Measurements from ENCODE around the gene SIX2. TPM values are rescaled to one million over a fixed set of nuclear protein-coding genes. Genes with fewer than 3 reads are reported as not detected.

SIX2 gene
- total and polyA plus RNA-seq, 9 of the 15 experiments (the other 6 are each of a cell fraction or from before 2014, with no cell fraction given) = not detected

DNA sequence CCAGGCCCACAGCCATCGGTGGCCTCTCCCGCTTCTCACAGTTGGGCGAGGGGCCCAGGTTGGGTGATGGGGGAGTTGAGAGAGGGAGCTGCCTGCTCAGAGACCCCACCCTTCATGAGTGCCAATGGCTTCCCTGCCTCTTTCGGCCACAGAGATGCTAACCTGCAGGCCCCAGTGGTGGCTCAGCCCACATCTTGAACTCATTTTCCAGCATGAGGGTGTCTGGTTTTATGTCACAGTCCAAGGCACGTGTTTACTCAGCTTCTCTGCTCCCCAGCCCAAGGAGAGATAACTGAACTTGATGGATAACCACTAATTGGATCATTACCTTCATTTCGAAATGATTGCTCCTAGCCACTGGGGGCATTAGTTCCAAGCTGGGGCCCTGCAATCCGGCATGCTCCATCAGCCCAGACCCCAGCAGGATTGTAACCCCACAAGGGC is 45.9 kb upstream of the SIX2 start:
- FAIRE-seq (no peak), ATAC-seq (no peak), DNase-seq (ENCODE audit: extremely low read depth in 1 of 4, low spot score in 3 of 4) (no peak)
- Histone ChIP-seq H3K36me3 (ENCODE audit: control insufficient read depth, insufficient read depth, low read length) (no peaks in the 10 kb centered on the region), H2AFZ (ENCODE audit: low read depth, low read length) (no peak overlapping the region), H3K79me2 (ENCODE audit: control insufficient read depth, insufficient read depth, low read length) (no peaks in the 10 kb centered on the region), H3K9ac (ENCODE audit: insufficient read depth in 1 of 2, low read depth in 2 of 2, low read length in 2 of 2) (no peak overlapping the region), H3K27me3 (ENCODE audit: control insufficient read depth in 2 of 2, insufficient read depth in 2 of 2, low read length in 2 of 2) (peaks cover 0 to 21% of the 10 kb centered on the region in 2 experiments; a peak in 4 of 5 replicates), H3K9me3 (replicated peaks; ENCODE audit: control insufficient read depth, insufficient read depth, low read depth, low read length) (no peaks in the 10 kb centered on the region), H4K20me1 (replicated peaks; ENCODE audit: control insufficient read depth, insufficient read depth, low read length) (no peaks in the 10 kb centered on the region), H3K4me3 (no peak overlapping the region), H3K4me1 (replicated peaks in 1 of 2; ENCODE audit: control insufficient read depth in 2 of 2, insufficient read depth in 2 of 2, low read length in 2 of 2) (no peaks in the 10 kb centered on the region), H3K4me2 (ENCODE audit: insufficient read depth, low read length) (no peak overlapping the region), H3K9me1 (ENCODE audit: control insufficient read depth, insufficient read depth, low read length) (no peaks in the 10 kb centered on the region), H3K27ac (ENCODE audit: extremely low read depth, low read depth, low read length) (no peak overlapping the region)
- BruUV-seq (replicated peaks) = no TSS peak
- TF ChIP-seq, protein P1, sequence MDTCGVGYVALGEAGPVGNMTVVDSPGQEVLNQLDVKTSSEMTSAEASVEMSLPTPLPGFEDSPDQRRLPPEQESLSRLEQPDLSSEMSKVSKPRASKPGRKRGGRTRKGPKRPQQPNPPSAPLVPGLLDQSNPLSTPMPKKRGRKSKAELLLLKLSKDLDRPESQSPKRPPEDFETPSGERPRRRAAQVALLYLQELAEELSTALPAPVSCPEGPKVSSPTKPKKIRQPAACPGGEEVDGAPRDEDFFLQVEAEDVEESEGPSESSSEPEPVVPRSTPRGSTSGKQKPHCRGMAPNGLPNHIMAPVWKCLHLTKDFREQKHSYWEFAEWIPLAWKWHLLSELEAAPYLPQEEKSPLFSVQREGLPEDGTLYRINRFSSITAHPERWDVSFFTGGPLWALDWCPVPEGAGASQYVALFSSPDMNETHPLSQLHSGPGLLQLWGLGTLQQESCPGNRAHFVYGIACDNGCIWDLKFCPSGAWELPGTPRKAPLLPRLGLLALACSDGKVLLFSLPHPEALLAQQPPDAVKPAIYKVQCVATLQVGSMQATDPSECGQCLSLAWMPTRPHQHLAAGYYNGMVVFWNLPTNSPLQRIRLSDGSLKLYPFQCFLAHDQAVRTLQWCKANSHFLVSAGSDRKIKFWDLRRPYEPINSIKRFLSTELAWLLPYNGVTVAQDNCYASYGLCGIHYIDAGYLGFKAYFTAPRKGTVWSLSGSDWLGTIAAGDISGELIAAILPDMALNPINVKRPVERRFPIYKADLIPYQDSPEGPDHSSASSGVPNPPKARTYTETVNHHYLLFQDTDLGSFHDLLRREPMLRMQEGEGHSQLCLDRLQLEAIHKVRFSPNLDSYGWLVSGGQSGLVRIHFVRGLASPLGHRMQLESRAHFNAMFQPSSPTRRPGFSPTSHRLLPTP (IDR thresholded peaks at IDR 0.05; ENCODE audit: borderline replicate concordance, extremely low read depth, insufficient read length) = no peak
- TF ChIP-seq JUNB (CRISPR knock-in tag; conservative IDR thresholded peaks at IDR 0.05) = no peak
- ChIA-PET CTCF (ENCODE audit: low intra/inter-chr PET ratio) (no interaction called here), POLR2A (no interaction called here)
- 0% methylated on average over 7 of the region's 7 CpGs for WGBS (ENCODE audit: insufficient coverage, low coverage, missing lambda C conversion rate)
- in situ Hi-C loops (cut with MboI) (no loop called here), intact Hi-C loops (cut with micrococcal nuclease) (no loop called here)

DNA sequence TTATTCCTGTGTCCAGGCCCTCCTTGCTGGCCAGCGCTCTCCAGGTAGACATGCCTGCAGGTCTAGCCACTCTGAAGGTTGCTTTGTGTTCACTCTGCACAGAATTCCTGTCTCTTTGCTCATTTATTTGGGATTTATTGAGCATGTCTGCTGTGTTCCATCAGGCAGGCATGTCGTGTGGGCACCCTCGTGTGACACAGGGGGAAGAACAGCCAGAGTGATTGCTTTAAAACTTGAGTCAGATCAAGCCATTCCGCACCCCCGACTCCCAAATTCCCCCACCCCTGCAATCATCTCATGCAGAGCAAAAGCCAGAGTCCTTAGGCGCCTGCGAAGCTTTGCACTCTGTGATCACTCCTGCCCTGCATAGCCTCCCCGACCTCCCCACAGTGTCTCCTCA is 44.7 kb upstream of the SIX2 start:
- no peak overlapping the region for H3K4me3 ChIP-seq
- H2AFZ ChIP-seq (ENCODE audit: low read depth, low read length) = no peak overlapping the region
- DNase-seq (ENCODE audit: extremely low read depth in 1 of 4, low spot score in 3 of 4) = no peak
- no peaks in the 10 kb centered on the region for H3K9me1 ChIP-seq (ENCODE audit: control insufficient read depth, insufficient read depth, low read length)
- intact Hi-C loops (cut with micrococcal nuclease) = no loop called here
- in situ Hi-C loops (cut with MboI) = no loop called here
- no peaks in the 10 kb centered on the region for H3K79me2 ChIP-seq (ENCODE audit: control insufficient read depth, insufficient read depth, low read length)
- H3K27me3 ChIP-seq (ENCODE audit: control insufficient read depth in 2 of 2, insufficient read depth in 2 of 2, low read length in 2 of 2) = peaks cover 4 to 31% of the 10 kb centered on the region in 2 experiments; a peak in 4 of 5 replicates
- ChIA-PET POLR2A (no interaction called here), CTCF (ENCODE audit: low intra/inter-chr PET ratio) (no interaction called here)
- H3K36me3 ChIP-seq (ENCODE audit: control insufficient read depth, insufficient read depth, low read length) = no peaks in the 10 kb centered on the region
- H4K20me1 ChIP-seq (replicated peaks; ENCODE audit: control insufficient read depth, insufficient read depth, low read length) = no peaks in the 10 kb centered on the region
- no peak overlapping the region for H3K9ac ChIP-seq (ENCODE audit: insufficient read depth in 1 of 2, low read depth in 2 of 2, low read length in 2 of 2)
- 0% methylated on average over 8 of the region's 8 CpGs for WGBS (ENCODE audit: insufficient coverage, low coverage, missing lambda C conversion rate)
- no peaks in the 10 kb centered on the region for H3K4me1 ChIP-seq (replicated peaks in 1 of 2; ENCODE audit: control insufficient read depth in 2 of 2, insufficient read depth in 2 of 2, low read length in 2 of 2)
- no peak for FAIRE-seq
- BruUV-seq (replicated peaks) = no TSS peak
- H3K4me2 ChIP-seq (ENCODE audit: insufficient read depth, low read length) = no peak overlapping the region
- ATAC-seq = no peak
- no peak overlapping the region for H3K27ac ChIP-seq (ENCODE audit: extremely low read depth, low read depth, low read length)
- H3K9me3 ChIP-seq (replicated peaks; ENCODE audit: control insufficient read depth, insufficient read depth, low read depth, low read length) = no peaks in the 10 kb centered on the region
- TF ChIP-seq MTA1 (IDR thresholded peaks at IDR 0.05; ENCODE audit: borderline replicate concordance) = no peak
- TF ChIP-seq ZNF431 (CRISPR knock-in tag; IDR thresholded peaks at IDR 0.05) = no peak
- TF ChIP-seq, protein P2, sequence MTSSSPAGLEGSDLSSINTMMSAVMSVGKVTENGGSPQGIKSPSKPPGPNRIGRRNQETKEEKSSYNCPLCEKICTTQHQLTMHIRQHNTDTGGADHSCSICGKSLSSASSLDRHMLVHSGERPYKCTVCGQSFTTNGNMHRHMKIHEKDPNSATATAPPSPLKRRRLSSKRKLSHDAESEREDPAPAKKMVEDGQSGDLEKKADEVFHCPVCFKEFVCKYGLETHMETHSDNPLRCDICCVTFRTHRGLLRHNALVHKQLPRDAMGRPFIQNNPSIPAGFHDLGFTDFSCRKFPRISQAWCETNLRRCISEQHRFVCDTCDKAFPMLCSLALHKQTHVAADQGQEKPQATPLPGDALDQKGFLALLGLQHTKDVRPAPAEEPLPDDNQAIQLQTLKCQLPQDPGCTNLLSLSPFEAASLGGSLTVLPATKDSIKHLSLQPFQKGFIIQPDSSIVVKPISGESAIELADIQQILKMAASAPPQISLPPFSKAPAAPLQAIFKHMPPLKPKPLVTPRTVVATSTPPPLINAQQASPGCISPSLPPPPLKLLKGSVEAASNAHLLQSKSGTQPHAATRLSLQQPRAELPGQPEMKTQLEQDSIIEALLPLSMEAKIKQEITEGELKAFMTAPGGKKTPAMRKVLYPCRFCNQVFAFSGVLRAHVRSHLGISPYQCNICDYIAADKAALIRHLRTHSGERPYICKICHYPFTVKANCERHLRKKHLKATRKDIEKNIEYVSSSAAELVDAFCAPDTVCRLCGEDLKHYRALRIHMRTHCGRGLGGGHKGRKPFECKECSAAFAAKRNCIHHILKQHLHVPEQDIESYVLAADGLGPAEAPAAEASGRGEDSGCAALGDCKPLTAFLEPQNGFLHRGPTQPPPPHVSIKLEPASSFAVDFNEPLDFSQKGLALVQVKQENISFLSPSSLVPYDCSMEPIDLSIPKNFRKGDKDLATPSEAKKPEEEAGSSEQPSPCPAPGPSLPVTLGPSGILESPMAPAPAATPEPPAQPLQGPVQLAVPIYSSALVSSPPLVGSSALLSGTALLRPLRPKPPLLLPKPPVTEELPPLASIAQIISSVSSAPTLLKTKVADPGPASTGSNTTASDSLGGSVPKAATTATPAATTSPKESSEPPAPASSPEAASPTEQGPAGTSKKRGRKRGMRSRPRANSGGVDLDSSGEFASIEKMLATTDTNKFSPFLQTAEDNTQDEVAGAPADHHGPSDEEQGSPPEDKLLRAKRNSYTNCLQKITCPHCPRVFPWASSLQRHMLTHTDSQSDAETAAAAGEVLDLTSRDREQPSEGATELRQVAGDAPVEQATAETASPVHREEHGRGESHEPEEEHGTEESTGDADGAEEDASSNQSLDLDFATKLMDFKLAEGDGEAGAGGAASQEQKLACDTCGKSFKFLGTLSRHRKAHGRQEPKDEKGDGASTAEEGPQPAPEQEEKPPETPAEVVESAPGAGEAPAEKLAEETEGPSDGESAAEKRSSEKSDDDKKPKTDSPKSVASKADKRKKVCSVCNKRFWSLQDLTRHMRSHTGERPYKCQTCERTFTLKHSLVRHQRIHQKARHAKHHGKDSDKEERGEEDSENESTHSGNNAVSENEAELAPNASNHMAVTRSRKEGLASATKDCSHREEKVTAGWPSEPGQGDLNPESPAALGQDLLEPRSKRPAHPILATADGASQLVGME (CRISPR knock-in tag; IDR thresholded peaks at IDR 0.05) = no peak
- no peak for TF ChIP-seq ZNF324 (CRISPR knock-in tag; IDR thresholded peaks at IDR 0.05)
- TF ChIP-seq RFX7 (CRISPR knock-in tag; IDR thresholded peaks at IDR 0.05) = no peak

Measured in K562 (cell line).